Measurements from ENCODE around the gene RGL1.

GRCh38 chr1:183956559-183957188 lies 151.8 kb downstream of the RGL1 start:
- TF ChIP-seq EZH2 (IDR thresholded peaks at IDR 0.05; ENCODE audit: borderline replicate concordance, low read length), result no peak
- no peak for TF ChIP-seq CTCF (IDR thresholded peaks at IDR 0.05; ENCODE audit: low read length)
